ENCODE measurements around the gene SLC5A7.

- TF ChIP-seq CTCF (IDR thresholded peaks at IDR 0.05) (no peak), POLR2AphosphoS5 (IDR thresholded peaks at IDR 0.05) (no peak), POLR2A (IDR thresholded peaks at IDR 0.05; ENCODE audit: low read depth) (no peak)
These were observed 37.5 kb downstream of the SLC5A7 start for GRCh38 chr2:108023776-108024175.

Data from esophagus muscularis mucosa (tissue), 3 donors.